ENCODE data around the gene GNAS.

Gene GNAS

DNA sequence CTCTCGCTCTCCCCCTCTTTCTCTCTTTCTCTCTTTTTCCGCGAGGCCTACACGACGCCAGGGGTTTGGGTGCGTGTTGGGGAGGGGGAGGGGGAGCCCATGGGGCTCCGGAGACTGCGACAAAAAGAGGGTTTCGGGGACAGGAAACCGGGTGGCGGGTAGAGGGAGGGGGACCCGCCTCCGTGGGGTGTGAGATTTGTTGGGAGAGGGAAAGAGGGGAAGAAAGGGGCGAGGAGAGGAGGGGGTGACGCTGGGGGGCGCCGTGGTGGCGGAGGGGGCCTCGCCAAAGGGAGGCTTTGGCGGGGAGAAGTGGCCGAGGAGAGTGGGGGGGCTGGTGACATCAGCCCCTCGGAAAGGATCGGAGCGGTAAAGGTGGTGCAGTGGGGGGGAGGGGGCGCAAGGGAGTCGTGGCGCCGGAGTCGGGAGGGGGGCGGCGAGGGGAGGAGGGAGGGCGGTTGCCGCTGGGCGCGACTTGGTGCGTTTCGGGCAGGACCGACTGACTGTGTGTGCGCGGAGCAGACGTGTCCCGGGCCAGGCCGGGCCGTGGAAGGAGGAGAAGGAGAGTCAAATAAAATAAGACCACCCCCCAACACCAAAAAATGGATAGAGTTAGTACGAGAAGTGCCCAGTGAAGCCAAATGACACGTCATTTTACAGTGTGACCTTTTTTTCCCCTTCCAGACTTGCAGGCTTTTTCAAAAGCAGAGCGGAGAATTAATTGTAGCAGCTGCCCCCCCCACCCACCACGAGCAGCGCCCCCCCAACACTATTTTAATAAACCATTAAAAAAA, 39.8 kb downstream of the GNAS start:
- H3K27me3 ChIP-seq (ENCODE audit: low read depth, low read length), result no peaks in the 10 kb centered on the region
- H3K27ac ChIP-seq (ENCODE audit: low read length), result peak overlapping the region; percentile 82
- H3K36me3 ChIP-seq (replicated peaks; ENCODE audit: low read depth, low read length), result peaks cover 22% of the 10 kb centered on the region
- H3K9me3 ChIP-seq (ENCODE audit: insufficient read depth, low read length), result no peaks in the 10 kb centered on the region
- no peak overlapping the region for H2AFZ ChIP-seq (ENCODE audit: low read depth, low read length)
- H3K79me2 ChIP-seq (ENCODE audit: low read length), result peaks cover 85% of the 10 kb centered on the region
- H3K9ac ChIP-seq (ENCODE audit: low read length), result peak overlapping the region; percentile 88
- TF ChIP-seq CTCF (IDR thresholded peaks at IDR 0.05; ENCODE audit: low read depth, low read length), result peak; percentile 61
- no peak for TF ChIP-seq EZH2phosphoT487 (IDR thresholded peaks at IDR 0.05; ENCODE audit: low read depth)
- peak overlapping the region; percentile 87 for H3K4me2 ChIP-seq (ENCODE audit: low read length)
- H4K20me1 ChIP-seq (ENCODE audit: insufficient read depth, low read length), result peaks cover 42% of the 10 kb centered on the region
- peak overlapping the region; percentile 80 for H3K4me3 ChIP-seq (ENCODE audit: low read length)
- H3K4me1 ChIP-seq (ENCODE audit: low read length), result peaks cover 30% of the 10 kb centered on the region

- Histone ChIP-seq H3K9me3 (ENCODE audit: insufficient read depth, low read length) (no peaks in the 10 kb centered on the region), H3K79me2 (ENCODE audit: low read length) (peaks cover 86% of the 10 kb centered on the region), H3K27me3 (ENCODE audit: low read depth, low read length) (no peaks in the 10 kb centered on the region), H3K4me1 (ENCODE audit: low read length) (peaks cover 26% of the 10 kb centered on the region), H3K27ac (ENCODE audit: low read length) (peak overlapping the region; percentile 82), H4K20me1 (ENCODE audit: insufficient read depth, low read length) (peaks cover 47% of the 10 kb centered on the region), H3K4me3 (ENCODE audit: low read length) (peak overlapping the region; percentile 80), H3K36me3 (replicated peaks; ENCODE audit: low read depth, low read length) (peaks cover 28% of the 10 kb centered on the region), H3K9ac (ENCODE audit: low read length) (peak overlapping the region; percentile 88), H3K4me2 (ENCODE audit: low read length) (peak overlapping the region; percentile 87), H2AFZ (ENCODE audit: low read depth, low read length) (no peak overlapping the region)
- TF ChIP-seq CTCF (IDR thresholded peaks at IDR 0.05; ENCODE audit: low read depth, low read length), result no peak
- TF ChIP-seq EZH2phosphoT487 (IDR thresholded peaks at IDR 0.05; ENCODE audit: low read depth), result no peak
Observed at GRCh38 chr20:58892932-58893224, 40.4 kb downstream of the GNAS start.

- Histone ChIP-seq H3K27ac (ENCODE audit: low read length) (peak overlapping the region; percentile 82), H4K20me1 (ENCODE audit: insufficient read depth, low read length) (peaks cover 54% of the 10 kb centered on the region), H3K27me3 (ENCODE audit: low read depth, low read length) (no peaks in the 10 kb centered on the region), H3K4me1 (ENCODE audit: low read length) (peaks cover 24% of the 10 kb centered on the region), H2AFZ (ENCODE audit: low read depth, low read length) (no peak overlapping the region), H3K4me3 (ENCODE audit: low read length) (peak overlapping the region; percentile 80), H3K9ac (ENCODE audit: low read length) (peak overlapping the region; percentile 88), H3K79me2 (ENCODE audit: low read length) (peaks cover 86% of the 10 kb centered on the region), H3K4me2 (ENCODE audit: low read length) (peak overlapping the region; percentile 87), H3K36me3 (replicated peaks; ENCODE audit: low read depth, low read length) (peaks cover 34% of the 10 kb centered on the region), H3K9me3 (ENCODE audit: insufficient read depth, low read length) (no peaks in the 10 kb centered on the region)
- TF ChIP-seq EZH2phosphoT487 (IDR thresholded peaks at IDR 0.05; ENCODE audit: low read depth) (no peak), CTCF (IDR thresholded peaks at IDR 0.05; ENCODE audit: low read depth, low read length) (no peak)
Observed at GRCh38 chr20:58893355-58894120, 41.0 kb downstream of the GNAS start.
